ENCODE results near the gene ZNF639. TPM values are rescaled to one million over a fixed set of nuclear protein-coding genes. Genes with fewer than 3 reads are reported as not detected.

Gene ZNF639
- total and polyA plus RNA-seq, 2 experiments from 2014 or later, result 33.6 to 62.8 TPM

- H3K9me3 Mint-ChIP-seq, result no peaks in the 10 kb centered on the region
These were observed 46.1 kb upstream of the ZNF639 start for GRCh38 chr3:179276743-179277142.

More at GRCh38 chr3:179276743-179277142, 46.1 kb upstream of the ZNF639 start:
- Histone ChIP-seq H3K4me3 (no peak overlapping the region), H3K27ac (ENCODE audit: low read depth) (no peak overlapping the region), H3F3A (replicated peaks; ENCODE audit: low read depth) (no peaks in the 10 kb centered on the region), H3K9me2 (ENCODE audit: insufficient read depth) (no peaks in the 10 kb centered on the region), H3K4me1 (ENCODE audit: insufficient read depth) (peaks cover 5% of the 10 kb centered on the region; the same call in 1 of the 2 replicates), H3K79me2 (replicated peaks; ENCODE audit: insufficient read depth) (no peaks in the 10 kb centered on the region), H2AFZ (peak overlapping the region; percentile 91), H3K27me3 (ENCODE audit: insufficient read depth) (no peaks in the 10 kb centered on the region), H4K20me1 (replicated peaks; ENCODE audit: insufficient read depth) (no peaks in the 10 kb centered on the region), H3K36me3 (ENCODE audit: insufficient read depth) (no peaks in the 10 kb centered on the region), H3K4me2 (no peak overlapping the region)
- no peak overlapping the region for H3K4me3 Mint-ChIP-seq
- H3K27ac Mint-ChIP-seq, result no peak overlapping the region
- ATAC-seq, result no peak
- H3K4me1 Mint-ChIP-seq, result peaks cover 6% of the 10 kb centered on the region
- no peaks in the 10 kb centered on the region for H3K27me3 Mint-ChIP-seq (ENCODE audit: insufficient read depth, low read depth, poor library complexity)
- TF ChIP-seq, protein P1, sequence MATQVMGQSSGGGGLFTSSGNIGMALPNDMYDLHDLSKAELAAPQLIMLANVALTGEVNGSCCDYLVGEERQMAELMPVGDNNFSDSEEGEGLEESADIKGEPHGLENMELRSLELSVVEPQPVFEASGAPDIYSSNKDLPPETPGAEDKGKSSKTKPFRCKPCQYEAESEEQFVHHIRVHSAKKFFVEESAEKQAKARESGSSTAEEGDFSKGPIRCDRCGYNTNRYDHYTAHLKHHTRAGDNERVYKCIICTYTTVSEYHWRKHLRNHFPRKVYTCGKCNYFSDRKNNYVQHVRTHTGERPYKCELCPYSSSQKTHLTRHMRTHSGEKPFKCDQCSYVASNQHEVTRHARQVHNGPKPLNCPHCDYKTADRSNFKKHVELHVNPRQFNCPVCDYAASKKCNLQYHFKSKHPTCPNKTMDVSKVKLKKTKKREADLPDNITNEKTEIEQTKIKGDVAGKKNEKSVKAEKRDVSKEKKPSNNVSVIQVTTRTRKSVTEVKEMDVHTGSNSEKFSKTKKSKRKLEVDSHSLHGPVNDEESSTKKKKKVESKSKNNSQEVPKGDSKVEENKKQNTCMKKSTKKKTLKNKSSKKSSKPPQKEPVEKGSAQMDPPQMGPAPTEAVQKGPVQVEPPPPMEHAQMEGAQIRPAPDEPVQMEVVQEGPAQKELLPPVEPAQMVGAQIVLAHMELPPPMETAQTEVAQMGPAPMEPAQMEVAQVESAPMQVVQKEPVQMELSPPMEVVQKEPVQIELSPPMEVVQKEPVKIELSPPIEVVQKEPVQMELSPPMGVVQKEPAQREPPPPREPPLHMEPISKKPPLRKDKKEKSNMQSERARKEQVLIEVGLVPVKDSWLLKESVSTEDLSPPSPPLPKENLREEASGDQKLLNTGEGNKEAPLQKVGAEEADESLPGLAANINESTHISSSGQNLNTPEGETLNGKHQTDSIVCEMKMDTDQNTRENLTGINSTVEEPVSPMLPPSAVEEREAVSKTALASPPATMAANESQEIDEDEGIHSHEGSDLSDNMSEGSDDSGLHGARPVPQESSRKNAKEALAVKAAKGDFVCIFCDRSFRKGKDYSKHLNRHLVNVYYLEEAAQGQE (IDR thresholded peaks at IDR 0.05; ENCODE audit: unreplicated experiment), result no peak
- TF ChIP-seq STAT1 (IDR thresholded peaks at IDR 0.05; ENCODE audit: unreplicated experiment) (no peak), JUNB (IDR thresholded peaks at IDR 0.05; ENCODE audit: unreplicated experiment) (no peak), ZNF114 (CRISPR knock-in tag; IDR thresholded peaks at IDR 0.05) (no peak), POLR2AphosphoS5 (IDR thresholded peaks at IDR 0.05; ENCODE audit: low read depth) (no peak), ZNF331 (CRISPR knock-in tag; IDR thresholded peaks at IDR 0.05; ENCODE audit: low read depth) (no peak), ETS1 (IDR thresholded peaks at IDR 0.05) (no peak), CREB1 (CRISPR knock-in tag; IDR thresholded peaks at IDR 0.05; ENCODE audit: low read depth) (no peak), EZH2 (IDR thresholded peaks at IDR 0.05; ENCODE audit: low read depth, unreplicated experiment) (no peak), EZH2phosphoT487 (IDR thresholded peaks at IDR 0.05; ENCODE audit: unreplicated experiment) (no peak), NANOG (IDR thresholded peaks at IDR 0.05; ENCODE audit: borderline replicate concordance) (no peak)
- TF ChIP-seq, protein P2, sequence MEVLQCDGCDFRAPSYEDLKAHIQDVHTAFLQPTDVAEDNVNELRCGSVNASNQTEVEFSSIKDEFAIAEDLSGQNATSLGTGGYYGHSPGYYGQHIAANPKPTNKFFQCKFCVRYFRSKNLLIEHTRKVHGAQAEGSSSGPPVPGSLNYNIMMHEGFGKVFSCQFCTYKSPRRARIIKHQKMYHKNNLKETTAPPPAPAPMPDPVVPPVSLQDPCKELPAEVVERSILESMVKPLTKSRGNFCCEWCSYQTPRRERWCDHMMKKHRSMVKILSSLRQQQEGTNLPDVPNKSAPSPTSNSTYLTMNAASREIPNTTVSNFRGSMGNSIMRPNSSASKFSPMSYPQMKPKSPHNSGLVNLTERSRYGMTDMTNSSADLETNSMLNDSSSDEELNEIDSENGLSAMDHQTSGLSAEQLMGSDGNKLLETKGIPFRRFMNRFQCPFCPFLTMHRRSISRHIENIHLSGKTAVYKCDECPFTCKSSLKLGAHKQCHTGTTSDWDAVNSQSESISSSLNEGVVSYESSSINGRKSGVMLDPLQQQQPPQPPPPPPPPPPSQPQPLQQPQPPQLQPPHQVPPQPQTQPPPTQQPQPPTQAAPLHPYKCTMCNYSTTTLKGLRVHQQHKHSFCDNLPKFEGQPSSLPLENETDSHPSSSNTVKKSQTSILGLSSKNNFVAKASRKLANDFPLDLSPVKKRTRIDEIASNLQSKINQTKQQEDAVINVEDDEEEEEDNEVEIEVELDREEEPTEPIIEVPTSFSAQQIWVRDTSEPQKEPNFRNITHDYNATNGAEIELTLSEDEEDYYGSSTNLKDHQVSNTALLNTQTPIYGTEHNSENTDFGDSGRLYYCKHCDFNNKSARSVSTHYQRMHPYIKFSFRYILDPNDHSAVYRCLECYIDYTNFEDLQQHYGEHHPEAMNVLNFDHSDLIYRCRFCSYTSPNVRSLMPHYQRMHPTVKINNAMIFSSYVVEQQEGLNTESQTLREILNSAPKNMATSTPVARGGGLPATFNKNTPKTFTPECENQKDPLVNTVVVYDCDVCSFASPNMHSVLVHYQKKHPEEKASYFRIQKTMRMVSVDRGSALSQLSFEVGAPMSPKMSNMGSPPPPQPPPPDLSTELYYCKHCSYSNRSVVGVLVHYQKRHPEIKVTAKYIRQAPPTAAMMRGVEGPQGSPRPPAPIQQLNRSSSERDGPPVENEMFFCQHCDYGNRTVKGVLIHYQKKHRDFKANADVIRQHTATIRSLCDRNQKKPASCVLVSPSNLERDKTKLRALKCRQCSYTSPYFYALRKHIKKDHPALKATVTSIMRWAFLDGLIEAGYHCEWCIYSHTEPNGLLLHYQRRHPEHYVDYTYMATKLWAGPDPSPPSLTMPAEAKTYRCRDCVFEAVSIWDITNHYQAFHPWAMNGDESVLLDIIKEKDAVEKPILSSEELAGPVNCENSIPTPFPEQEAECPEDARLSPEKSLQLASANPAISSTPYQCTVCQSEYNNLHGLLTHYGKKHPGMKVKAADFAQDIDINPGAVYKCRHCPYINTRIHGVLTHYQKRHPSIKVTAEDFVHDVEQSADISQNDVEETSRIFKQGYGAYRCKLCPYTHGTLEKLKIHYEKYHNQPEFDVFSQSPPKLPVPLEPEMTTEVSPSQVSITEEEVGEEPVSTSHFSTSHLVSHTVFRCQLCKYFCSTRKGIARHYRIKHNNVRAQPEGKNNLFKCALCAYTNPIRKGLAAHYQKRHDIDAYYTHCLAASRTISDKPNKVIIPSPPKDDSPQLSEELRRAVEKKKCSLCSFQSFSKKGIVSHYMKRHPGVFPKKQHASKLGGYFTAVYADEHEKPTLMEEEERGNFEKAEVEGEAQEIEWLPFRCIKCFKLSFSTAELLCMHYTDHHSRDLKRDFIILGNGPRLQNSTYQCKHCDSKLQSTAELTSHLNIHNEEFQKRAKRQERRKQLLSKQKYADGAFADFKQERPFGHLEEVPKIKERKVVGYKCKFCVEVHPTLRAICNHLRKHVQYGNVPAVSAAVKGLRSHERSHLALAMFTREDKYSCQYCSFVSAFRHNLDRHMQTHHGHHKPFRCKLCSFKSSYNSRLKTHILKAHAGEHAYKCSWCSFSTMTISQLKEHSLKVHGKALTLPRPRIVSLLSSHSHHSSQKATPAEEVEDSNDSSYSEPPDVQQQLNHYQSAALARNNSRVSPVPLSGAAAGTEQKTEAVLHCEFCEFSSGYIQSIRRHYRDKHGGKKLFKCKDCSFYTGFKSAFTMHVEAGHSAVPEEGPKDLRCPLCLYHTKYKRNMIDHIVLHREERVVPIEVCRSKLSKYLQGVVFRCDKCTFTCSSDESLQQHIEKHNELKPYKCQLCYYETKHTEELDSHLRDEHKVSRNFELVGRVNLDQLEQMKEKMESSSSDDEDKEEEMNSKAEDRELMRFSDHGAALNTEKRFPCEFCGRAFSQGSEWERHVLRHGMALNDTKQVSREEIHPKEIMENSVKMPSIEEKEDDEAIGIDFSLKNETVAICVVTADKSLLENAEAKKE (CRISPR knock-in tag; IDR thresholded peaks at IDR 0.05), result no peak
- TF ChIP-seq, protein P3, sequence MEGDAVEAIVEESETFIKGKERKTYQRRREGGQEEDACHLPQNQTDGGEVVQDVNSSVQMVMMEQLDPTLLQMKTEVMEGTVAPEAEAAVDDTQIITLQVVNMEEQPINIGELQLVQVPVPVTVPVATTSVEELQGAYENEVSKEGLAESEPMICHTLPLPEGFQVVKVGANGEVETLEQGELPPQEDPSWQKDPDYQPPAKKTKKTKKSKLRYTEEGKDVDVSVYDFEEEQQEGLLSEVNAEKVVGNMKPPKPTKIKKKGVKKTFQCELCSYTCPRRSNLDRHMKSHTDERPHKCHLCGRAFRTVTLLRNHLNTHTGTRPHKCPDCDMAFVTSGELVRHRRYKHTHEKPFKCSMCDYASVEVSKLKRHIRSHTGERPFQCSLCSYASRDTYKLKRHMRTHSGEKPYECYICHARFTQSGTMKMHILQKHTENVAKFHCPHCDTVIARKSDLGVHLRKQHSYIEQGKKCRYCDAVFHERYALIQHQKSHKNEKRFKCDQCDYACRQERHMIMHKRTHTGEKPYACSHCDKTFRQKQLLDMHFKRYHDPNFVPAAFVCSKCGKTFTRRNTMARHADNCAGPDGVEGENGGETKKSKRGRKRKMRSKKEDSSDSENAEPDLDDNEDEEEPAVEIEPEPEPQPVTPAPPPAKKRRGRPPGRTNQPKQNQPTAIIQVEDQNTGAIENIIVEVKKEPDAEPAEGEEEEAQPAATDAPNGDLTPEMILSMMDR (conservative IDR thresholded peaks at IDR 0.05; ENCODE audit: low read depth in 2 of 2), result no peak
- DNase-seq (ENCODE audit: low spot score), result no peak
- no peaks in the 10 kb centered on the region for H3K36me3 Mint-ChIP-seq (ENCODE audit: low read depth)

Measured in GM23338 (cell line).